NCI-H1048 (cell line): Measurements from ENCODE around the gene DAAM1.

Experiments used
- DNase-seq: peaks from one replicate; lab custom pipeline; 2025; lab: John Stamatoyannopoulos, UW

DAAM1 gene

GRCh38 chr14:59221568-59221967, 33.1 kb downstream of the DAAM1 start:
- DNase-seq: no peak

- DNase-seq: no peak
Measured at GRCh38 chr14:59224341-59224740, 35.9 kb downstream of the DAAM1 start.

GRCh38 chr14:59225281-59225680, 36.8 kb downstream of the DAAM1 start:
- no peak for DNase-seq

GRCh38 chr14:59228421-59228820, 40.0 kb downstream of the DAAM1 start:
- DNase-seq: no peak

- DNase-seq: no peak
Measured at GRCh38 chr14:59229653-59230406, 41.4 kb downstream of the DAAM1 start.

GRCh38 chr14:59236195-59236594, 47.7 kb downstream of the DAAM1 start:
- no peak for DNase-seq

GRCh38 chr14:59238216-59238615, 49.7 kb downstream of the DAAM1 start:
- DNase-seq: no peak

- peak; percentile 23 for DNase-seq
Measured at GRCh38 chr14:59239022-59239421, 50.6 kb downstream of the DAAM1 start.

- DNase-seq: no peak
Measured at GRCh38 chr14:59240356-59240755, 51.9 kb downstream of the DAAM1 start.

- no peak for DNase-seq
Measured at GRCh38 chr14:59241121-59241520, 52.7 kb downstream of the DAAM1 start.

GRCh38 chr14:59243174-59243573, 54.7 kb downstream of the DAAM1 start:
- no peak for DNase-seq

GRCh38 chr14:59244581-59244980, 56.1 kb downstream of the DAAM1 start:
- DNase-seq: no peak

GRCh38 chr14:59245809-59246295, 57.4 kb downstream of the DAAM1 start:
- no peak for DNase-seq

GRCh38 chr14:59246566-59246965, 58.1 kb downstream of the DAAM1 start:
- DNase-seq: no peak

- no peak for DNase-seq
Measured at GRCh38 chr14:59247801-59248584, 59.5 kb downstream of the DAAM1 start.

- no peak for DNase-seq
Measured at GRCh38 chr14:59249029-59249428, 60.6 kb downstream of the DAAM1 start.

- no peak for DNase-seq
Measured at GRCh38 chr14:59251811-59252771, 63.6 kb downstream of the DAAM1 start.

- DNase-seq: no peak
Measured at GRCh38 chr14:59252772-59253500, 64.5 kb downstream of the DAAM1 start.

- no peak for DNase-seq
Measured at GRCh38 chr14:59253527-59253926, 65.1 kb downstream of the DAAM1 start.

- DNase-seq: peak; percentile 39
Measured at GRCh38 chr14:59254146-59254910, 65.9 kb downstream of the DAAM1 start.
